Heart right ventricle (tissue), 16 donors: ENCODE results near the gene MUSTN1. TPM values are rescaled to one million over a fixed set of nuclear protein-coding genes. Genes with fewer than 3 reads are reported as not detected.

Source experiments
- ATAC-seq, 8 donors: fragments of 200-7000 bp; cut with Tn5 transposase; one replicate each; pipeline ENCODE4 v1.9.1; 2020; ENCODE audit warnings: mild to moderate bottlenecking in 8 of 8, moderate library complexity in 8 of 8, moderate number of reproducible peaks in 1 of 8
- DNase-seq, 2 donors: peaks; one replicate each; pipeline ENCODE4 v3.0.0-alpha.2; 2020
- H3K27ac ChIP-seq, 10 donors: fragments of 200-600 bp; sonication (generic) in 2 of 10; one replicate each; pipeline versions ENCODE4 v1.5.0 to v1.8.0; 2020 to 2022; ENCODE audit warnings: mild to moderate bottlenecking in 3 of 10
- H3K27me3 ChIP-seq, 7 donors: fragments of 200-600 bp; one replicate each; pipeline ENCODE4 v1.8.0; 2021 to 2022; ENCODE audit warnings: mild to moderate bottlenecking in 2 of 7
- H3K36me3 ChIP-seq, 9 donors: fragments of 200-600 bp; sonication (generic) in 1 of 9; one replicate each; pipeline versions ENCODE4 v1.5.0 to v1.8.0; 2020 to 2022; ENCODE audit warnings: mild to moderate bottlenecking in 2 of 9
- H3K4me1 ChIP-seq, 9 donors: fragments of 200-600 bp; sonication (generic) in 1 of 9; one replicate each; pipeline versions ENCODE4 v1.5.0 to v1.8.0; 2020 to 2022; ENCODE audit warnings: mild to moderate bottlenecking in 4 of 9
- H3K4me3 ChIP-seq, 10 donors: fragments of 200-600 bp; sonication (generic) in 2 of 10; one replicate each; pipeline versions ENCODE4 v1.5.0 to v1.8.0; 2020 to 2022; ENCODE audit warnings: mild to moderate bottlenecking in 7 of 10, moderate library complexity in 2 of 10
- H3K9me3 ChIP-seq, 11 donors: fragments of 200-600 bp in 10 of 11; sonication (generic) in 2 of 11; one replicate each; pipeline versions ENCODE4 v1.5.0 to v1.8.0; 2013 to 2022; ENCODE audit warnings: mild to moderate bottlenecking in 2 of 11, control low read depth in 1 of 11, moderate library complexity in 1 of 11
- WGBS, 2 donors: extraction: QIAGEN DNeasy Blood & Tissue Kit; methylation state at CpG; one replicate each; pipeline ENCODE4 v1.1.7; 2013; ENCODE audit warnings: inconsistent platforms in 1 of 2; 5-methylcytosine and 5-hydroxymethylcytosine counted together
- intact Hi-C, 10 donors: fragments of 100-400 bp; cut with DNase I; formaldehyde crosslinking; loops; one replicate each; pipeline versions ENCODE4 v1.11.1 to v1.14.2; 2022
- polyA plus RNA-seq, 2 donors: library from polyadenylated mRNA; stranded (reverse); fragments of 200-250 nt; gene quantifications; one replicate each; pipeline ENCODE4 v1.2.3, GENCODE V29; 2013
- total RNA-seq, 10 donors: library from RNA; stranded (reverse); fragmentation: NEBNext Ultra II Directional in 3 of 10; extraction: Animal tissue kit (Norgen Biotek cat#: 25700) in 3 of 10; gene quantifications; one replicate each; pipeline versions ENCODE4 v1.2.1 to v1.2.4, GENCODE V29; 2021 to 2023
- TF ChIP-seq, protein P1 (sequence below), 9 donors: fragments of 200-600 bp; sonication (generic) in 2 of 9; IDR thresholded peaks; one replicate each; pipeline versions ENCODE4 v1.5.0 to v1.8.0; 2021 to 2022; ENCODE audit warnings: antibody characterized with exemption in 9 of 9, mild to moderate bottlenecking in 5 of 9, moderate library complexity in 1 of 9
- donor health status: Arrhythmogenic right ventricular cardiomyopathy.
- donor health status: ischemic (EF 13 %, LVEDD 7.1; RV severe dilation, severe dysfunction).
- donor health status: healthy with polysubstance abuse.
- donor health status: DM: no; HTN: yes; CAD: no.
- donor health status: DM: no; HTN: no; CAD: no.
- donor health status: ischemic (EF 25% LVEDD 6.9; RV normal size, moderate dysfunction).
- donor health status: ischemic (EF 25% LVEDD 5.7; RV mildly dilated, moderate dysfunction).
- donor health status: healthy.
- donor health status: DM: yes; HTN: yes; CAD: no.
- donor health status: Ischemic cardiomyopathy.
- donor health status: ischemic (EF 35%, LVEDD 5.7; RV mildly dilated, moderate dysfunction).
- donor health status: nonischemic (EF 11% LVEDD 7.7; RV severe dilation, severe dysfunction).
- donor health status: DM: yes; HTN: yes; CAD: no.
- donor health status: PGD.
- donor health status: ischemic (EF 29% LVEDD 5.4; RV normal size, mild dysfunction).
- donor health status: nonischemic (EF 23%, LVEDD 6.1; RV moderate dilation, normal function).

MUSTN1 gene
- total and polyA plus RNA-seq, 12 donors, result 13.0 to 182 (median 40.4) TPM

DNA sequence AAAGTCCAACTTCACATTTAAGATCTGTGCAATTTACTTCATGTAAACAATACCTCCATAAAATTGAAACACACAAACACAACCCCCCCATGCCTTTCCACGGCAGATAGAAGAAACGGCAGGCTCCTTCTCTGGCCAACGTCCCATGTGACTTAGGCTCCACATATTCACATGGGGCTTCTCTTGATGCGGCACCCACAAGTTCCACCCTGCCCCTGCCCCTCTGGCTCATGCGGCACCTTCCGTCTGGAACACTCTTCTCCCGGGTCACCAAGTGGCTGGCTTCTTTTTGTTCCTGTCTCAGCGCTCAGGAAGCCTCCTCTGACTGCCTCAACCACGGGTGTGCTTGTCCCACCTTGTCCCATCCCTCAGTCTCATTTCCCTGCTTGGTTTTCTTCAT is 36.9 kb upstream of the MUSTN1 start:
- ATAC-seq, result no peak
- Histone ChIP-seq H3K4me3 (no peak overlapping the region), H3K27me3 (no peaks in the 10 kb centered on the region), H3K36me3 (no peaks in the 10 kb centered on the region), H3K9me3 (no peaks in the 10 kb centered on the region), H3K27ac (no peak overlapping the region), H3K4me1 (peaks cover 0 to 24% (median 0%) of the 10 kb centered on the region in 9 donors)
- whole genome bisulfite sequencing, 2 donors, result 80 to 87% methylated on average over 9 of the region's 9 CpGs
- TF ChIP-seq, protein P1, sequence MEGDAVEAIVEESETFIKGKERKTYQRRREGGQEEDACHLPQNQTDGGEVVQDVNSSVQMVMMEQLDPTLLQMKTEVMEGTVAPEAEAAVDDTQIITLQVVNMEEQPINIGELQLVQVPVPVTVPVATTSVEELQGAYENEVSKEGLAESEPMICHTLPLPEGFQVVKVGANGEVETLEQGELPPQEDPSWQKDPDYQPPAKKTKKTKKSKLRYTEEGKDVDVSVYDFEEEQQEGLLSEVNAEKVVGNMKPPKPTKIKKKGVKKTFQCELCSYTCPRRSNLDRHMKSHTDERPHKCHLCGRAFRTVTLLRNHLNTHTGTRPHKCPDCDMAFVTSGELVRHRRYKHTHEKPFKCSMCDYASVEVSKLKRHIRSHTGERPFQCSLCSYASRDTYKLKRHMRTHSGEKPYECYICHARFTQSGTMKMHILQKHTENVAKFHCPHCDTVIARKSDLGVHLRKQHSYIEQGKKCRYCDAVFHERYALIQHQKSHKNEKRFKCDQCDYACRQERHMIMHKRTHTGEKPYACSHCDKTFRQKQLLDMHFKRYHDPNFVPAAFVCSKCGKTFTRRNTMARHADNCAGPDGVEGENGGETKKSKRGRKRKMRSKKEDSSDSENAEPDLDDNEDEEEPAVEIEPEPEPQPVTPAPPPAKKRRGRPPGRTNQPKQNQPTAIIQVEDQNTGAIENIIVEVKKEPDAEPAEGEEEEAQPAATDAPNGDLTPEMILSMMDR (IDR thresholded peaks at IDR 0.05), result no peak
- DNase-seq, result no peak
- intact Hi-C loops, result no loop called here

- intact Hi-C loops, result no loop called here
- Histone ChIP-seq H3K4me1 (peaks cover 0 to 24% (median 0%) of the 10 kb centered on the region in 9 donors), H3K27me3 (no peaks in the 10 kb centered on the region), H3K27ac (no peak overlapping the region), H3K4me3 (no peak overlapping the region), H3K9me3 (peaks cover 0 to under 1% (median 0%) of the 10 kb centered on the region in 11 donors), H3K36me3 (peaks cover 0 to 3% (median 0%) of the 10 kb centered on the region in 9 donors)
- ATAC-seq, result no peak
- DNase-seq, result no peak
- TF ChIP-seq, protein P1 (IDR thresholded peaks at IDR 0.05), result no peak
- WGBS, 2 donors, result 97 to 100% methylated on average over 10 of the region's 10 CpGs
Observed at GRCh38 chr3:52870471-52870870, 35.7 kb upstream of the MUSTN1 start.

DNA sequence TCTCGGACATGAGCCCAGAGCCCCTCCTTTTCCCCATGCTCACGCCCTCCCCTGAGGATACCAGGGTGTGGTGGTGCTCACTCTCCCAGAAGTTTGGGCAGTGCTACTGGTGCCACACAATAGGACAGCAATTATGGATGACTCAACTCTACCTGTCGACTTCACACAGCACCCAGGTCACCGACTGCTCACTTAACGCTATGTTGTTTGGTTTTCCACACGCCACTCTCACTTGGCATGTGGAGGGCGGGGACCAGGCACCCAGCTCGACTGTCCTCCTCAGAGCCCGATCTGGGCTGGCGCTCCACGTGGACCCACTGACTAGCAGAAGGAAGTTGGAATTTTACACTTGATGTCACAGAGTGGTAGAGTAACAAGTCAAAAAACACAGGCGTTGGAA is 31.6 kb upstream of the MUSTN1 start:
- no peak for ATAC-seq
- WGBS, 2 donors, result 93 to 95% methylated on average over 12 of the region's 12 CpGs
- TF ChIP-seq, protein P1 (IDR thresholded peaks at IDR 0.05), result no peak
- H3K4me1 ChIP-seq, result peaks cover 0 to 4% (median 0%) of the 10 kb centered on the region in 9 donors
- peaks cover 0 to 4% (median 0%) of the 10 kb centered on the region in 9 donors for H3K36me3 ChIP-seq
- DNase-seq, result no peak
- no peak overlapping the region for H3K27ac ChIP-seq
- H3K27me3 ChIP-seq, result no peaks in the 10 kb centered on the region
- no peak overlapping the region for H3K4me3 ChIP-seq
- peaks cover 0 to 12% (median 0%) of the 10 kb centered on the region in 11 donors for H3K9me3 ChIP-seq
- intact Hi-C loops, result no loop called here

DNA sequence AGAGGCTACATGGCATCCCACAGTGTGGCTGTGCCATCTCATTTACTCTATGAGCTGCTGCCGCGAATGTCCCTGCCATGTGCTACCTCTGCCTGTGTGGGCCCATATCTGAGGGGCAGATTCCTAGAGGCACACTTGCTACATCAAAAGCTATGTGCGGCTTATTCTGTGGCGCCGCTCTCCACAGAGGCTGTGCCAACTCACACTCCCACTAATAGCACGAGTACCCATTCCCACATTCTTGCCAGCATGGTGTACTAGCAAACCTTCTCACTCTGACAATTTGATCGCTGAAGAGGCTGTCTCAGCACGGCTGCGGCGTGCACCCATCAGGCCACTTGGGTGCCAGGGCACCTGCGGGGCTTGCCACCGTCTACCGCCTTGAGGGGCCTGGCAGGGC is 31.2 kb upstream of the MUSTN1 start:
- H3K4me3 ChIP-seq, result no peak overlapping the region
- H3K36me3 ChIP-seq, result peaks cover 0 to 5% (median 0%) of the 10 kb centered on the region in 9 donors
- DNase-seq (no peak), ATAC-seq (no peak)
- peaks cover 0 to 4% (median 0%) of the 10 kb centered on the region in 9 donors for H3K4me1 ChIP-seq
- TF ChIP-seq, protein P1 (IDR thresholded peaks at IDR 0.05), result no peak
- WGBS, 2 donors, result 97 to 98% methylated on average over 13 of the region's 13 CpGs
- no peak overlapping the region for H3K27ac ChIP-seq
- no peaks in the 10 kb centered on the region for H3K27me3 ChIP-seq
- H3K9me3 ChIP-seq, result peaks cover 0 to 12% (median 0%) of the 10 kb centered on the region in 11 donors
- intact Hi-C loops, result no loop called here
